OCI-LY1 (cell line): Measurements from ENCODE around the gene TRIM61.
"Not testable (repeated sequence)": the region's sequence is repeated elsewhere in the genome, so short reads cannot be mapped to it uniquely, and the experiment has no call there.

Source experiments
- H2AFZ ChIP-seq: fragments of 200-600 bp; sonication (generic), shearing (Covaris generic); 2 replicates; pipeline ENCODE4 v1.6.0; 2014; ENCODE audit warnings: antibody characterized with exemption, mild to moderate bottlenecking, low read length
- H3F3A ChIP-seq: fragments of 200-600 bp; sonication (generic), shearing (Covaris generic); 2 replicates; pipeline ENCODE4 v1.6.0; 2014; ENCODE audit warnings: mild to moderate bottlenecking, antibody characterized with exemption, low read length, moderate library complexity; ENCODE audit not compliant: insufficient read depth
- H3K27ac ChIP-seq: fragments of 200-600 bp; sonication (generic); 2 replicates; pipeline ENCODE4 v1.5.1; 2014; ENCODE audit warnings: low read length, mixed run types, mild to moderate bottlenecking, low read depth; ENCODE audit not compliant: poor library complexity, severe bottlenecking
- H3K27me3 ChIP-seq: fragments of 200-600 bp; sonication (generic); 2 replicates; pipeline ENCODE4 v1.6.0; 2014; ENCODE audit warnings: antibody characterized with exemption, mild to moderate bottlenecking, low read length, moderate library complexity; ENCODE audit not compliant: insufficient read depth
- H3K36me3 ChIP-seq: fragments of 200-600 bp; sonication (generic); 2 replicates; pipeline ENCODE4 v1.6.1; 2014; ENCODE audit warnings: mild to moderate bottlenecking, antibody characterized with exemption, low read length, moderate library complexity, mixed read lengths; ENCODE audit not compliant: insufficient read depth
- H3K4me1 ChIP-seq: fragments of 200-600 bp; sonication (generic); 2 replicates; pipeline ENCODE4 v1.5.1; 2014; ENCODE audit warnings: mild to moderate bottlenecking, low read length, moderate library complexity; ENCODE audit not compliant: insufficient read depth, severe bottlenecking
- H3K4me2 ChIP-seq: fragments of 200-600 bp; sonication (generic), shearing (Covaris generic); 2 replicates; pipeline ENCODE4 v1.6.1; 2014; ENCODE audit warnings: low read length
- H3K4me3 ChIP-seq: fragments of 200-600 bp; sonication (generic); 2 replicates; pipeline ENCODE4 v1.5.1; 2014; ENCODE audit warnings: low read length, low read depth, mild to moderate bottlenecking, mixed read lengths; ENCODE audit not compliant: poor library complexity, severe bottlenecking
- H3K79me2 ChIP-seq: fragments of 200-600 bp; shearing (Covaris generic); 2 replicates; pipeline ENCODE4 v1.6.1; 2016; ENCODE audit warnings: mixed run types, low read length, mixed read lengths; ENCODE audit not compliant: insufficient read depth
- H3K9ac ChIP-seq: fragments of 200-600 bp; sonication (generic), shearing (Covaris generic); 2 replicates; pipeline ENCODE4 v1.6.1; 2014; ENCODE audit warnings: mild to moderate bottlenecking, low read length, mixed read lengths
- H3K9me2 ChIP-seq: fragments of 200-600 bp; sonication (generic), shearing (Covaris generic); 2 replicates; pipeline ENCODE4 v1.6.1; 2014; ENCODE audit warnings: low read depth, mild to moderate bottlenecking, low read length, mixed read lengths
- H3K9me3 ChIP-seq: fragments of 200-600 bp; shearing (Covaris generic); 2 replicates; pipeline ENCODE4 v1.6.1; 2014; ENCODE audit warnings: low read length, mixed read lengths
- H4K20me1 ChIP-seq: fragments of 200-600 bp; sonication (generic), shearing (Covaris generic); 2 replicates; pipeline ENCODE4 v1.6.0; 2016; ENCODE audit warnings: mild to moderate bottlenecking, low read length; ENCODE audit not compliant: insufficient read depth
- CTCF ChIP-seq: fragments of 200-600 bp; sonication (generic), shearing (Covaris generic); IDR thresholded peaks from 2 replicates; pipeline ENCODE4 v1.5.1; 2017; ENCODE audit warnings: mild to moderate bottlenecking, antibody characterized with exemption, low read length, moderate library complexity, mixed read lengths
- EZH2 ChIP-seq: fragments of 200-600 bp; sonication (generic), shearing (Covaris generic); IDR thresholded peaks from 2 replicates; pipeline ENCODE4 v1.8.0; 2017; ENCODE audit warnings: borderline replicate concordance, mixed run types, mild to moderate bottlenecking, antibody characterized with exemption, low read length, moderate library complexity, mixed read lengths

TRIM61 gene

DNA sequence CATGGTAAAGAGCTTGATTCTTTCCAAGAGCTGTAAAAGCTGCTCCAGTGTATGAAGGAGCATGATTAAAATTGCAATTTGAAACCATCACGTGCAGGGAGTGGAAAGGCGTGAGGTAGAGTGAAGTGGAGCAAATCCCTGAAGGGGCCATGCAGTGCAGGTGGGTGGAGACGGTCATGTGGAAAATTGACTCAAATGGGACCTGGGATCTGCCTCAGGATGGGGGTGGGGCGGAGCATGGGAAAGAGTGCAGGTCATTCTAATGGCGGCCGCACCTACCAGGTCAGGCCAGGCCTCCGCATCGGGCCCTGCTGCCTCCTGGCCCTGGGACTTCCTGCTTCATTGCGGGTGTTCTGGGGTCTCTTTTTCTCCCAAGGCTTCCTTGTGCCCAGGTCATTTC is 29.0 kb upstream of the TRIM61 start:
- Histone ChIP-seq H4K20me1 (no peaks in the 10 kb centered on the region), H3F3A (no peaks in the 10 kb centered on the region), H3K4me2 (no peak overlapping the region), H3K27ac (no peak overlapping the region), H3K4me1 (no peaks in the 10 kb centered on the region), H3K4me3 (no peak overlapping the region), H3K9me3 (no peaks in the 10 kb centered on the region), H3K27me3 (no peaks in the 10 kb centered on the region; the same call in 1 of the 2 replicates), H3K9ac (no peak overlapping the region), H3K36me3 (no peaks in the 10 kb centered on the region), H3K9me2 (no peaks in the 10 kb centered on the region), H2AFZ (no peak overlapping the region), H3K79me2 (no peaks in the 10 kb centered on the region)
- TF ChIP-seq EZH2 (no peak), CTCF (no peak)

- Histone ChIP-seq H2AFZ (no peak overlapping the region), H3K9me2 (no peaks in the 10 kb centered on the region)
- no peak for TF ChIP-seq EZH2
- no peak for TF ChIP-seq CTCF
These were observed 28.0 kb upstream of the TRIM61 start for GRCh38 chr4:165005352-165005925.

GRCh38 chr4:165001957-165002356 is 24.5 kb upstream of the TRIM61 start:
- not testable (repeated sequence) for H3K9me2 ChIP-seq, H3K9ac ChIP-seq, H3K4me2 ChIP-seq, H3K27ac ChIP-seq, H3K4me3 ChIP-seq, H3K79me2 ChIP-seq, H2AFZ ChIP-seq, H3K9me3 ChIP-seq, H3K36me3 ChIP-seq, H4K20me1 ChIP-seq, H3K4me1 ChIP-seq, H3F3A ChIP-seq, H3K27me3 ChIP-seq

More at GRCh38 chr4:165005352-165005925, 28.0 kb upstream of the TRIM61 start:
- no peaks in the 10 kb centered on the region; the same call in 1 of the 2 replicates for H3K27me3 ChIP-seq
- no peak overlapping the region for H3K27ac ChIP-seq
- H3F3A ChIP-seq, result no peaks in the 10 kb centered on the region
- H3K9ac ChIP-seq, result no peak overlapping the region
- no peaks in the 10 kb centered on the region for H3K79me2 ChIP-seq
- H3K9me3 ChIP-seq, result no peaks in the 10 kb centered on the region
- H3K4me3 ChIP-seq, result no peak overlapping the region
- no peaks in the 10 kb centered on the region for H3K4me1 ChIP-seq
- no peak overlapping the region for H3K4me2 ChIP-seq
- H3K36me3 ChIP-seq, result no peaks in the 10 kb centered on the region
- no peaks in the 10 kb centered on the region for H4K20me1 ChIP-seq

DNA sequence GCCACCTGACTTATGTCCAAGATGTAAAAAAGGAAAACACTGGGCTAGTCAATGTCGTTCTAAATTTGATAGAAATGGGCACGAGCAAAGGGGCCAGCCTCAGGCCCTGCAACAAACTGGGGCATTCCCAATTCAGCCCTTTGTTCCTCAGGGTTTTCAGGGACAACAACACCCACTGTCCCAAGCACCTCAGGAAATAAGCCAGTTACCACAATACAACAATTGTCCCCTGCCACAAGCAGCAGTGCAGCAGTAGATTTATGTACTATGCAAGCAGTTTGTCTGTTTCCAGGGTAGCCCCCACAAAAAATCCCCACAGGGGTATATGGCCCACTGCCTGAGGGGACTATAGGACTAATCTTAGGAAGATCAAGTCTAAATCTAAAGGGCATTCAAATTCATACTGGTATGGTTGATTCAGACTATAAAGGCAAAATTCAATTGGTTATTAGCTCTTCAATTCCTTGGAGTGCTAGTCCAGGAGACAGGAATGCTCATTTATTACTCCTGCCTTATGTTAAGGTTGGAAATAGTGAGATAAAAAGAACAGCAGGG is 21.1 kb upstream of the TRIM61 start:
- not testable (repeated sequence) for H3K9ac ChIP-seq, H3K27me3 ChIP-seq, H3K4me1 ChIP-seq, H3K4me2 ChIP-seq, H2AFZ ChIP-seq, H3K27ac ChIP-seq, H3K36me3 ChIP-seq, H3F3A ChIP-seq, H3K9me2 ChIP-seq, H3K79me2 ChIP-seq, H3K4me3 ChIP-seq, H3K9me3 ChIP-seq, H4K20me1 ChIP-seq
